Hepatocyte (in vitro differentiated cells): Measurements from ENCODE around the gene TRIP12.

ENCODE experiments used
- EZH2 ChIP-seq: fragments of 200-600 bp; sonication (generic); IDR thresholded peaks from 2 replicates; pipeline ENCODE4 v1.6.1; 2016; ENCODE audit warnings: antibody characterized with exemption, mild to moderate bottlenecking, borderline replicate concordance
- EZH2phosphoT487 ChIP-seq: fragments of 200-600 bp; sonication (generic); IDR thresholded peaks from one replicate; pipeline ENCODE4 v1.6.1; 2018; ENCODE audit warnings: antibody characterized with exemption, mild to moderate bottlenecking, low read depth, moderate library complexity; ENCODE audit not compliant: unreplicated experiment, severe bottlenecking
- TF ChIP-seq, protein P1 (sequence below): fragments of 200-600 bp; sonication (generic); IDR thresholded peaks from 2 replicates; pipeline ENCODE4 v1.5.1; 2016; ENCODE audit warnings: antibody characterized with exemption, mild to moderate bottlenecking; ENCODE audit not compliant: poor library complexity

DNA sequence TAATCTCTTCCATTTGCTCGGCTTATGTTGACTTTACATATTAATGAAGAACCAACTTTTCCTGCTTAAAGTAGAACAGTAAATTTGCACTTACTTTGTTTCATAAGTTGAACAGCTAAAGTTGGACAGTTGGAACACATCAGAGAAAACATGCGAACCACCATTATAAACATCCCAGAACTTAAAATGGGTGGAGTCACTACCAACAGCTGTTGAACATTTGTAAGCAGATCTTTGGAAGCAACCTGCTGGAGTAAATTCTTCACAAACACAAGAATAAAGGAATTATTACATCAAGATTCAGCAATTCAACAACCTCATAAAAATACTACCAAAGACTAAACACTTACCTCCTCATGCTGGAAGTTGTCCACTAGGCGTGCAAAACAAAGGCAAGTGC is 111.0 kb downstream of the TRIP12 start:
- TF ChIP-seq, protein P1, sequence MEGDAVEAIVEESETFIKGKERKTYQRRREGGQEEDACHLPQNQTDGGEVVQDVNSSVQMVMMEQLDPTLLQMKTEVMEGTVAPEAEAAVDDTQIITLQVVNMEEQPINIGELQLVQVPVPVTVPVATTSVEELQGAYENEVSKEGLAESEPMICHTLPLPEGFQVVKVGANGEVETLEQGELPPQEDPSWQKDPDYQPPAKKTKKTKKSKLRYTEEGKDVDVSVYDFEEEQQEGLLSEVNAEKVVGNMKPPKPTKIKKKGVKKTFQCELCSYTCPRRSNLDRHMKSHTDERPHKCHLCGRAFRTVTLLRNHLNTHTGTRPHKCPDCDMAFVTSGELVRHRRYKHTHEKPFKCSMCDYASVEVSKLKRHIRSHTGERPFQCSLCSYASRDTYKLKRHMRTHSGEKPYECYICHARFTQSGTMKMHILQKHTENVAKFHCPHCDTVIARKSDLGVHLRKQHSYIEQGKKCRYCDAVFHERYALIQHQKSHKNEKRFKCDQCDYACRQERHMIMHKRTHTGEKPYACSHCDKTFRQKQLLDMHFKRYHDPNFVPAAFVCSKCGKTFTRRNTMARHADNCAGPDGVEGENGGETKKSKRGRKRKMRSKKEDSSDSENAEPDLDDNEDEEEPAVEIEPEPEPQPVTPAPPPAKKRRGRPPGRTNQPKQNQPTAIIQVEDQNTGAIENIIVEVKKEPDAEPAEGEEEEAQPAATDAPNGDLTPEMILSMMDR: no peak
- TF ChIP-seq EZH2 (no peak), EZH2phosphoT487 (no peak)
